GM21576 (cell line): ENCODE measurements around the gene NFATC2.
"Not testable (repeated sequence)": the region's sequence is repeated elsewhere in the genome, so short reads cannot be mapped to it uniquely, and the experiment has no call there.

Experiments
- ATAC-seq: cut with Tn5 transposase; IDR thresholded peaks from one replicate; pipeline ENCODE4 v1.9.1; 2021; ENCODE audit warnings: mild to moderate bottlenecking, moderate library complexity; ENCODE audit not compliant: unreplicated experiment

The NFATC2 gene

GRCh38 chr20:51569815-51570738 is 27.6 kb upstream of the NFATC2 start:
- ATAC-seq = no peak

- not testable (repeated sequence) for ATAC-seq
Measured at GRCh38 chr20:51568533-51568932, 26.0 kb upstream of the NFATC2 start.

GRCh38 chr20:51567622-51568021 is 25.1 kb upstream of the NFATC2 start:
- ATAC-seq = no peak

DNA sequence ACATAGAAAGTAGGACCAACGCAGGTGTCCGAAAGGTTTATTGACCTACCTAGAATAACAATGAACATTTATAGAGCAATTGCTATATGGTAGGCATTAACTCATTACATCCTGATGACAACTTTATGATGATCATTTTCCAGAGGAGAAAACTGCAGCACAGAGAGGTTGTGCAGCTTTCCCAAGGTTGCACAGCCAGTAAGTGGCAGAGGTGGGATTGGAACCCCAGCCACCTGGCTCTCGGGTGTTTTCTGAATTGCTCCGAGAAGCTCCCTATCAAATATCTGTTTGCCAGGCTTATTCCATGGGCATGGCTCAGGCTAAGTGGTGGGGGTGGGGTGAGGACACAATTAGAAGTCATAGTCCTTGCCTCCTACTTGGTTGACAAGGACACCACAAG is 24.1 kb upstream of the NFATC2 start:
- ATAC-seq = no peak

GRCh38 chr20:51565298-51566144 is 23.0 kb upstream of the NFATC2 start:
- no peak for ATAC-seq

GRCh38 chr20:51563486-51564332 is 21.2 kb upstream of the NFATC2 start:
- no peak for ATAC-seq

- ATAC-seq = no peak
Measured at GRCh38 chr20:51563174-51563485, 20.6 kb upstream of the NFATC2 start.

DNA sequence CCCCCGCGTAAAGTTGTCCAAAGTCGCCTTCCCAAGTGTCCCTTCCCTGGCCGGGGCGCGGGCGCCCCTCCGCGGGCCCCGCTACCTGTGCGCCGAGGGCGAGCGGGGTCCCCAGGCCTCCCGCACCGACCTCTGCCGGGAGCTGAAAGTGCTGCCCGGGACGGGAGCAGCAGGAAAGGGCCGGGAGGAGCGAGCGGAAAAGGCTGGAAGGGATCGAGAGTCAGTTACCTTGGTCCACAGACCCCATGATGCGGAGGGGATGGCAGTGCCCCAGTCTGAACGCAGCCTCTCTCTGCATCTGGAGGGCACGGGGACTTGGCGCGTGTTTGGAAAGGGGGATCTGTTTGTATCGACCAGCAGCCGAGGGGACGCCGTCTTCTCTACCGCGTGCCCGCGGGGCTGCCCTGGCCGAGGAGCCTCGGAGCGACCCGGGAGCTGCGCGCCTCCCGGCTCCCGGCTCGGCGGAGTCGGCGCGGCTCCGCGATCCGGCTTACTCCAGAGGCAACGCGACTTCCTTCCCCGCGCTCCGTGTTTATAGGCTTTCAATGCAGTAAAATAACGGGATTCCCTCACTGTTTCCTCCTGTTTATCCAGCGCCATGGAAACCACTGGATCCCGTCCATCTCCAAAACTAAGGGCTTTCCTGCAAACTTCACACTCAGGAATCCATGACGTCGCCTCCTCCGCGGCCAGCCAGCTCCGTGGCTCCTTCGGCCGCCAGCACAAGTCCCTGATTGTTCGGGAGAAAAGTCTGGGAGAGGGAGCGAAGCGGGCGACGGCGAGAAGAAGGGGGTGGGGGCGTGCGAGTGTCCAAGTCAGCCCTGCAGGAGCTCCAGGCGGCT is 20.0 kb upstream of the NFATC2 start:
- no peak for ATAC-seq

DNA sequence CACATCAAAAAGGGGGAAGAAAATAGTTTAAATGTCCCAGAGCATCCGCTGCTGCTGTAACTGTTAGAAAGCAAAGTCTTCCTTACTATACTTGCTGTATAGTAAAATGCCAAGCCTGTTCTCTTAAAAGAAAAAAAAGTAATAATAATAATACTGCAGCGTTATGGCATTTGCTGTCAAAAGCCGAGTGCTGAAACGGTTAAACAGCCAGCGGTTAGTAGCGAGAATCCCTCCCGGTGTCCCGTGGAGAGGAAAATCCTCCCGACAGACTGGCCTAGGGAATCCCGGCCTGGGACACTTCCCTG is 19.5 kb upstream of the NFATC2 start:
- no peak for ATAC-seq

DNA sequence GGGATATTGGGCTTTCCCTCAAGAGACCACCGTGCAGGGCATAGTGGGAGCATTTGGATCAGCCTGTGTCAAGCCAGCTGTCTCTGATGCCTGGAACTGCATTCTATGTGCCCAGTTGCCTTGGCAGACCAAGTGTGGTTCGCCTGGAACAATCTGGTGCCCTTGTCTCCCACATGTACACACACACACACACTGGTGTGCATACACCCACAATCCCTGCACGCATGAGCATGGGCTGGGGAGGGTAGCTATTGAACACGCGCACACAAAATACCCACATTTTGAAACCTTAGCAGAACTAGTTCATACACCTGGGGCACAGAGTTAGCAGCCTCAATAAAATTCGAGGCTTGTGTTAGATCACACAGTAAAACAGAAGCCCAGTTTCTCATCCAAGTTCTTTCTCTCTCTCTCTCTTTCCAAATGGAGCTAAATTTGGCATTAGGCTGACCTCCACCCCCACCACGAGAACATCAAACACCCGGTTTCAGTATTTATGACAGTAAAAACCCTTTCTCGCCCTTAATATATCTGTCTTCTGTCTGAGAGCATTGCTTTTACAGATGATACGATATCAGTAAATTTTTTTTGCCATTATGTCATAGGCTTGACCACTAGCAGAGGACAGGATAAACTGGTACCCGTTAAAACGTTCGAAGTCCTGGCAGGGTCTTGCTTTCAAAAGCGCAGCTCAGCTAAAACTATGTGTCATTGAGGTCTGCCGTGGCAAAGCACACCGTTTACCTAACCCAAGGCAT is 18.2 kb upstream of the NFATC2 start:
- no peak for ATAC-seq

DNA sequence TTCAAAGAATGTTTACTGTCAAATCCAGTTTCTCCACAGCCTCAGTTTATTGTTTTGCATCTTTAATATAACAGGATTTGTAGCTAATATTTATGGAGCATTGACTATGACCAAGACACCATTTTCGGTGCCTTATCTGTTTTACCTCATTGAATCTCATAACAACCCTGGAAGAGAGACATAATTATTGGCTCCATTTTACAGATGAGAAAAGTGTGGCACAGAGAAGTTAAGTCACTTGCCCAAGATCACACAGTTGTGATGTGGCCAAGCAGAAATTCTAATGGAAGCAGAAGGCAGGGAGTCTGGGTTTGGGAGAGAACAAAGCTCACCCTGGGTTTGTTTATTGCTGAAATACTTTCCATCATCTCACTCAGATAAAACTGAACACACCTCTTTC is 17.5 kb upstream of the NFATC2 start:
- ATAC-seq = no peak

- ATAC-seq = no peak
Measured at GRCh38 chr20:51554538-51555165, 12.1 kb upstream of the NFATC2 start.

GRCh38 chr20:51553897-51554486 is 11.5 kb upstream of the NFATC2 start:
- ATAC-seq = no peak

DNA sequence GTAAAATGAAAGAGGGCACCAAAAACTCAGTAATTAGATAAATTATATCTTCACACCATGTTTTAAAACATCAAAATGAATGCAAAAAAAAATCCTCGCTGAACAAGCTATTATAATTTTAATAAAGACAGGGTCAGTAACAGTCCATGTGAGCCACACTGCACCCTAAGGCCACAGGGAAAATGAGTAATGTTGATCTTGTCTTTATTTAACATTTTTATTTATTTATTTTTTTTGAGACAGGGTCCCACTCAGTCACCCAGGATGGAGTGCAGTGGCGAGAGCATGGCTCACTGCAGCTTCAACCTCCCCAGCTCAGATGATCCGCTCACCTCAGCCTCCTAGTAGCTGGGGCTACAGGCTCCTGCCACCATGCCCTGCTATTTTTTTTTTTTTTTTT is 8.7 kb upstream of the NFATC2 start:
- ATAC-seq = no peak

DNA sequence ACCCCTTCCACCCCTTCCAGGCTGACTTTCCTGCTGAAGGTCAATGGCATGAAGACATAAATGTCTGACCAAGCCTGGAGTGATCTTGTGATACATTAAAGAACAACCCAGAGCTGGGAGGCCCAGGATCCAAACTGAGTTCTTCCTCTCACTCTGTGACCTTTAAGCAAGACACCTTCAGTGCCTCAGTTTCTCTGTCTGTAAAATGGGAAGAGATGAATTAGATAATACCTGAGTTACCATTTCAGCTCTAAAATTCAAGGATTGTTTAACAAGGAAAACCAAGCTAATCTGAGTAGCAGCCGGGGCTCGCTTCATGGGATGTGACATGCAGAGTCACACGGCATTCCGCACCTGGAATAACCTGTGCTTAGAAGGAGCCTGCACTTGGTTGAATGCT is 7.0 kb upstream of the NFATC2 start:
- ATAC-seq = no peak

- ATAC-seq = no peak
Measured at GRCh38 chr20:51547951-51548350, 5.4 kb upstream of the NFATC2 start.

DNA sequence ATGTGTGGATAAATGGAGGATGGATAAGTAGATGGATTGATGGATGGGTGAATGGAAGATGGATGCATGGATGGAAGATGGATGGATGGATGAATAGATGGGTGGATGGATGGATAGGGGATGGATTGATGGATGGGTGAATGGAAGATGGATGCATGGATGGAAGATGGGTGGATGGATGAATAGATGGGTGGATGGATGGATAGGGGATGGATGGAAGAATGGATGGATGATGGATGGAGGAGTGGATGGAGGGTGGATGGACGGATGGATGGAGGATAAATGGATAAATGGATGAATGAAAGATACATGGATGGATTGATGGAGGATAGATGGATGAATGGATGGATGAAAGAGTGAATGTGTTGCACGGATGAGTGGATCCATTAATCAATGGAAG is 3.0 kb upstream of the NFATC2 start:
- no peak for ATAC-seq

DNA sequence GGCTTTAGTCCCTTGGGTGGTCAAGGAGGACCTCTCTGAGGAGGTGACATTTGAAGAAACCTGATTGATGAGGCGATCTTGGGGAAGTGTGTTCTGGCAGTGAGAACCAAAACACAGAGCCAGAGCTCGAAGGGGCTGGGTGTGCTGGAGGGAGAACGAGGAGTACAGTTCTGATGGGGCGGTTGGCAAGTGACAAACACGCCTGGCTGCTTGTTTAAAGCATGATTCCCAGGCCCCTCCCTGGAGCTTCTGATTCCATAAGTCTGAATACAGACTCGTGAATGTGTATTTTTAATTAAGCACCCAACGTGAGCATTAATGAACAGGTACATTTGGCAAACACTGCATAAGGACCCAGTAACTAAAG is 886 bp upstream of the NFATC2 start:
- ATAC-seq = no peak

DNA sequence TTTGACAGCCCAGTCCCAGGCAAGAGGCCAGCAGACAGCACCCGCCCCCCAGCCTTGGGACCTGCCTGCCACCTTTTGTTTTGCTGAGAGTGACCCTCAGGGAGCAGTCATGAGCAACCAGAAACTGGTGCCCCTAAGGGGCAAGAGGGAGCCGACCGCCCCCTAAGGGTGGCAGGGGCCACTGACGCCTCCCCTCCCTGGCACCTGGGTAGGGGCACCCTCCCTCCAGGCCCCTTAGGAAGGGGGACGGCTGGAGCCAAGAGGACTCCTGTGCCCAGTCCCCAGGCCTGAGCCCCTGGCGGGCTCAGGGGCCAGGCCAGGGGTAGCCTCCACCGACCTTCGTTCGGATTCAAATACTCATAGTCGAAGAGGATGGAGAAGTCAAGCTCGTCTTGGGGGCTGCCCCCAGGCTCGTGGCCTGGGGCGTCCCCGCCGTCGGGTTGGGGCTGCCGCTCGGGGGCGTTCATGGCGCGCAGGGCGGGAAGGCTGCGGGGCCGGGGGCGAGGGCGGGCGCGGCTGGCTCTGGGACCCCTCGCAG is 417 bp downstream of the NFATC2 start:
- ATAC-seq = peak; percentile 57
